H1 (cell line): ENCODE measurements around the gene DHCR24. TPM values are rescaled to one million over a fixed set of nuclear protein-coding genes. Genes with fewer than 3 reads are reported as not detected.
A peak's percentile ranks its signal among the peaks of the same experiment; 100 is the strongest.

Experiments
- ASH2L ChIP-seq: fragments of 200-600, 300-600 bp; sonication (generic); IDR thresholded peaks from one replicate; pipeline ENCODE4 v1.7.1; 2017; ENCODE audit warnings: low read length
- BACH1 ChIP-seq: IDR thresholded peaks from 2 replicates; pipeline ENCODE4 v1.6.1; 2012; ENCODE audit warnings: low read length, improper control_type of control experiment
- BCL11A ChIP-seq, 2 experiments: IDR thresholded peaks; one replicate each; pipeline ENCODE4 v1.6.1; 2011; ENCODE audit warnings: low read depth in 2 of 2, low read length in 2 of 2, mild to moderate bottlenecking in 2 of 2
- BRCA1 ChIP-seq: IDR thresholded peaks from 2 replicates; pipeline ENCODE4 v1.6.1; 2012; ENCODE audit warnings: low read depth, low read length, improper control_type of control experiment
- CBX8 ChIP-seq: fragments of 300-800, 300-1000 bp; sonication (generic); IDR thresholded peaks from 2 replicates; pipeline ENCODE4 v1.7.1; 2016; ENCODE audit warnings: low read depth, low read length, borderline replicate concordance
- CEBPB ChIP-seq: IDR thresholded peaks from 2 replicates; pipeline ENCODE4 v1.6.1; 2012; ENCODE audit warnings: low read depth, low read length
- CREB1 ChIP-seq: IDR thresholded peaks from 2 replicates; pipeline ENCODE4 v1.6.1; 2012; ENCODE audit warnings: inconsistent platforms
- EGR1 ChIP-seq: IDR thresholded peaks from 2 replicates; pipeline ENCODE4 v1.6.1; 2011; ENCODE audit warnings: low read depth, low read length, borderline replicate concordance
- EP300 ChIP-seq, 2 experiments: IDR thresholded peaks; 1 replicate in 1 of 2; 2 replicates in 1 of 2; pipeline ENCODE4 v1.6.1; 2011 to 2012; ENCODE audit warnings: low read depth in 2 of 2, low read length in 2 of 2, mild to moderate bottlenecking in 2 of 2, borderline replicate concordance in 1 of 2, inconsistent platforms in 1 of 2, moderate library complexity in 1 of 2
- HDAC2 ChIP-seq, 2 experiments: fragments of 300-600 bp in 1 of 2; sonication (generic) in 1 of 2; IDR thresholded peaks; 2 replicates each; pipeline ENCODE4 v1.6.1; 2011 to 2012; ENCODE audit warnings: low read depth in 2 of 2, low read length in 2 of 2, mild to moderate bottlenecking in 2 of 2, moderate library complexity in 2 of 2, borderline replicate concordance in 1 of 2, inconsistent platforms in 1 of 2
- HDAC6 ChIP-seq: IDR thresholded peaks from one replicate; pipeline ENCODE4 v1.7.1; 2012; ENCODE audit warnings: low read depth, mild to moderate bottlenecking, inconsistent platforms, low read length, moderate library complexity
- KDM4A ChIP-seq: IDR thresholded peaks from one replicate; pipeline ENCODE4 v1.7.1; 2012; ENCODE audit warnings: low read depth, mild to moderate bottlenecking, moderate library complexity, low read length, inconsistent platforms; ENCODE audit not compliant: severe bottlenecking
- MAFK ChIP-seq: IDR thresholded peaks from 2 replicates; pipeline ENCODE4 v1.6.1; 2012; ENCODE audit warnings: low read depth, mild to moderate bottlenecking, improper control_type of control experiment, low read length
- NRF1 ChIP-seq: IDR thresholded peaks from 2 replicates; pipeline ENCODE4 v1.6.1; 2011; ENCODE audit warnings: mild to moderate bottlenecking, low read depth, low read length, improper control_type of control experiment
- POU5F1 ChIP-seq: IDR thresholded peaks from 2 replicates; pipeline ENCODE4 v1.6.1; 2011; ENCODE audit warnings: low read depth, mild to moderate bottlenecking, low read length, moderate library complexity
- RBBP5 ChIP-seq: IDR thresholded peaks from 2 replicates; pipeline ENCODE4 v1.7.1; 2012; ENCODE audit warnings: low read depth, mild to moderate bottlenecking, inconsistent platforms, low read length, moderate library complexity, borderline replicate concordance
- SIX5 ChIP-seq: IDR thresholded peaks from 2 replicates; pipeline ENCODE4 v1.6.1; 2011; ENCODE audit warnings: mild to moderate bottlenecking, low read depth, low read length
- SP2 ChIP-seq: IDR thresholded peaks from 2 replicates; pipeline ENCODE4 v1.6.1; 2012; ENCODE audit warnings: mild to moderate bottlenecking, low read length, inconsistent platforms
- TBP ChIP-seq: IDR thresholded peaks from 2 replicates; pipeline ENCODE4 v1.6.1; 2011; ENCODE audit warnings: low read depth, low read length, improper control_type of control experiment
- YY1 ChIP-seq: IDR thresholded peaks from 2 replicates; pipeline ENCODE4 v1.6.1; 2011; ENCODE audit warnings: low read depth, mild to moderate bottlenecking, low read length
- polyA plus RNA-seq, 7 experiments: library from polyadenylated mRNA; depleted of rRNA in 3 of 7; stranded (reverse) in 5 of 7; unstranded in 2 of 7; fragments of >200 nt in 5 of 7; fragments of 200-250 nt in 2 of 7; gene quantifications; 1 replicate in 5 of 7; 2 replicates in 1 of 7; 4 replicates in 1 of 7; pipeline versions ENCODE4 v1.2.1 to v1.2.3, GENCODE V29; 2011 to 2013; ENCODE audit warnings: missing spikeins in 2 of 7, mixed read lengths in 2 of 7
- total RNA-seq: library from RNA; stranded (reverse); fragmentation: NEBNext Ultra II Directional; extraction: Animal tissue kit (Norgen Biotek cat#: 25700); gene quantifications from 2 replicates; pipeline ENCODE4 v1.2.1, GENCODE V29; 2021
- TF ChIP-seq, protein P1 (sequence below): IDR thresholded peaks from 2 replicates; pipeline ENCODE4 v1.6.1; 2011; ENCODE audit warnings: low read length, improper control_type of control experiment
- TF ChIP-seq, protein P2 (sequence below): IDR thresholded peaks from 2 replicates; pipeline ENCODE4 v1.6.1; 2011; ENCODE audit warnings: low read depth, mild to moderate bottlenecking, low read length; ENCODE audit not compliant: insufficient read depth
- TF ChIP-seq, protein P3 (sequence below): IDR thresholded peaks from 2 replicates; pipeline ENCODE4 v1.6.1; 2012; ENCODE audit warnings: inconsistent platforms

The DHCR24 gene
- total and polyA plus RNA-seq, 2 of the 8 experiments (the other 6 are each of a cell fraction or from before 2014, with no cell fraction given): 370 to 419 TPM

DNA sequence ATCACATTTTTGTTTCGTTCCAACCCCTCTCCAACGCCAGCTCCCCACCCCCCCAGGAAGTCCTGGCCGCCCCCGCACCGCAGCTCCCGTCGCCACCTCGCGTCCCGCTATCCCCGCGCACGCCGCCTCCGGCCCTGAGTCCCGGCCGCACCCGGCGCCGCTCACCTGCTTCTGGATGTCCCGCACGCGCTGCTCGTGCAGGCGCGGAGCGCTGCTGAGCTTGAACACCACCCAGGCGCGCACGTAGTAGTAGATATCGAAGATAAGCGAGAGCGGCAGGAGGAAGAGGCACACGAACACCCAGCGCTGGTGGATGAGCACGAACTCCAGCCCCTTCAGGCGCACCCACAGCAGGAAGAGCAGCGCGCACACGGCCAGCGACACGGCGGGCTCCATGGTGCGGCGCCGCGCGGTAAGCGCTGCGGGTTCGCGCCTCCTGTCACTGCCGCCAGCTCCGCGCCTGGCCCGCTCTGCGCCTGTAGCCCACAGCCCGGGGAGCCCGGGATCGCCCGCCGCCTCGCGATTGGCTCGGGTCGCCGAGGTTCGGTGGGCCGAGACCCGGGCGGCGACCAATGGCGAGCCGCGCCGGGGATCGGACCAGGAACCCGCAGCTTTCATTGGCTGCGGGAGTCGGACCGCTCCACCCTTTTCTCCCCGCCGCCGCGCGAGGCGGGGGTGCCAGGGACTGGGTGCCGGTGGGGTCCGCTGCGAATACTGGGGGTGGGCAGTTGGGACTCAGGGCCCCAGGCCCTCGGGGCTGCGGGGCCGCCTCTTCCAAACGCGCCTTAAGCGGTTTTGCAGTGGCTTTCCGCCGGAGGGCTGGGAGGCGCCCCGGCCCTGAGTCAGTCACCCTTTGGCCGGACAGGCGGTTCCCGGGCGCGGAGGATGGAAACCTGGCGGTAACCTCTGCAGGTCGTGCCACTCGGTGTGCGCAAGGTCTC lies at the start of gene DHCR24 (continued):
- TF ChIP-seq, protein P1, sequence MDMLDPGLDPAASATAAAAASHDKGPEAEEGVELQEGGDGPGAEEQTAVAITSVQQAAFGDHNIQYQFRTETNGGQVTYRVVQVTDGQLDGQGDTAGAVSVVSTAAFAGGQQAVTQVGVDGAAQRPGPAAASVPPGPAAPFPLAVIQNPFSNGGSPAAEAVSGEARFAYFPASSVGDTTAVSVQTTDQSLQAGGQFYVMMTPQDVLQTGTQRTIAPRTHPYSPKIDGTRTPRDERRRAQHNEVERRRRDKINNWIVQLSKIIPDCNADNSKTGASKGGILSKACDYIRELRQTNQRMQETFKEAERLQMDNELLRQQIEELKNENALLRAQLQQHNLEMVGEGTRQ: no peak
- TF ChIP-seq POU5F1: no peak
- TF ChIP-seq ASH2L: peak; percentile 68
- peak; percentile 74; the same call in 1 of the 2 replicates for TF ChIP-seq EGR1
- no peak for TF ChIP-seq NRF1
- no peak for TF ChIP-seq HDAC2 (IDR thresholded peaks at IDR 0.05; ENCODE audit: borderline replicate concordance in 1 of 2, low read depth in 2 of 2, low read length in 2 of 2)
- TF ChIP-seq BCL11A (IDR thresholded peaks at IDR 0.05; ENCODE audit: low read depth in 2 of 2, low read length in 2 of 2): no peak
- TF ChIP-seq CBX8: no peak
- TF ChIP-seq EP300 (IDR thresholded peaks at IDR 0.05; ENCODE audit: borderline replicate concordance in 1 of 2, low read depth in 2 of 2, low read length in 2 of 2): no peak
- TF ChIP-seq BACH1: no peak
- TF ChIP-seq YY1: no peak
- 0 out of 2 replicates have a peak, but pooled peaks have one; percentile 42 for TF ChIP-seq RBBP5
- peak; percentile 91 for TF ChIP-seq KDM4A
- TF ChIP-seq, protein P2, sequence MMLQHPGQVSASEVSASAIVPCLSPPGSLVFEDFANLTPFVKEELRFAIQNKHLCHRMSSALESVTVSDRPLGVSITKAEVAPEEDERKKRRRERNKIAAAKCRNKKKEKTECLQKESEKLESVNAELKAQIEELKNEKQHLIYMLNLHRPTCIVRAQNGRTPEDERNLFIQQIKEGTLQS: no peak
- no peak for TF ChIP-seq SP2
- peak; percentile 58 for TF ChIP-seq TBP
- no peak for TF ChIP-seq SIX5
- TF ChIP-seq BRCA1: no peak
- TF ChIP-seq, protein P3, sequence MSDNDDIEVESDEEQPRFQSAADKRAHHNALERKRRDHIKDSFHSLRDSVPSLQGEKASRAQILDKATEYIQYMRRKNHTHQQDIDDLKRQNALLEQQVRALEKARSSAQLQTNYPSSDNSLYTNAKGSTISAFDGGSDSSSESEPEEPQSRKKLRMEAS: peak; percentile 66; the same call in 1 of the 2 replicates
- TF ChIP-seq CREB1: no peak
- no peak for TF ChIP-seq CEBPB
- TF ChIP-seq MAFK: no peak
- no peak for TF ChIP-seq HDAC6
